Thyroid gland (tissue), 4 donors: Measurements from ENCODE around the gene ITGA5.

ENCODE experiments used
- POLR2A ChIP-seq, 2 donors: fragments of 450-650 bp; IDR thresholded peaks; one replicate each; pipeline ENCODE4 v1.6.1; 2017; ENCODE audit warnings: antibody characterized with exemption in 2 of 2, mild to moderate bottlenecking in 2 of 2, moderate library complexity in 1 of 2
- TF ChIP-seq, protein P1 (sequence below), 6 experiments: fragments of 200-600 bp in 3 of 6; fragments of 450-650 bp in 3 of 6; sonication (generic) in 3 of 6; IDR thresholded peaks; one replicate each; pipeline ENCODE4 v1.5.1; 2016 to 2019; ENCODE audit warnings: antibody characterized with exemption in 6 of 6, mild to moderate bottlenecking in 2 of 6, inconsistent platforms in 1 of 6, moderate library complexity in 1 of 6

DNA sequence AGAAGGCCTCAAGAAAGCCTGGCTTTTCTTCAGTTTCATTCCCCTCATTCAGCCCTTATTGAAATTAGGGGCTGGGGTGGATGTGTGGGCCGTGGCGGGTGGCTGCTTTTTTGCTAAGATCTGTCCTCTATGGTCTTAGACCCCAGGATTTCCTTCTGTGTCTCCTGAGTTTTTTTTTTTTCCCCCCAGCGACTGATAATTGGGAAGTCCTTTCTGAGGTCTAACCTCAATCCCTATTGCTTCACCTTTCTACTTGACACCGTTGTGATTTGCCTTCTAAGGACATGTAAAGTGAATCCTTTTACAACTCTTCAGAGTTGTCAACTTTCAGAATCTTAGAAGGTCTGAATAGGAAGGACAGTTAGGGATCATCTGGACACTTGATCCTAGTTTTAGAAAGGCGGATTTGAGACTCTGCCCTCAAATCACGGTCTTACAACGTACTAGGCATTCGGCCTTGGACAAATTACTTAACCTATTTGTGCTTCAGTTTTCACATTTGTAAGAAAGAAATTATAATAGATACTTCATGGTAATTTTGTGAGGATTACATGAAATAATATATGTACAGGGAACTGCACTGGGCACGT, 59.2 kb downstream of the ITGA5 start:
- TF ChIP-seq, protein P1, sequence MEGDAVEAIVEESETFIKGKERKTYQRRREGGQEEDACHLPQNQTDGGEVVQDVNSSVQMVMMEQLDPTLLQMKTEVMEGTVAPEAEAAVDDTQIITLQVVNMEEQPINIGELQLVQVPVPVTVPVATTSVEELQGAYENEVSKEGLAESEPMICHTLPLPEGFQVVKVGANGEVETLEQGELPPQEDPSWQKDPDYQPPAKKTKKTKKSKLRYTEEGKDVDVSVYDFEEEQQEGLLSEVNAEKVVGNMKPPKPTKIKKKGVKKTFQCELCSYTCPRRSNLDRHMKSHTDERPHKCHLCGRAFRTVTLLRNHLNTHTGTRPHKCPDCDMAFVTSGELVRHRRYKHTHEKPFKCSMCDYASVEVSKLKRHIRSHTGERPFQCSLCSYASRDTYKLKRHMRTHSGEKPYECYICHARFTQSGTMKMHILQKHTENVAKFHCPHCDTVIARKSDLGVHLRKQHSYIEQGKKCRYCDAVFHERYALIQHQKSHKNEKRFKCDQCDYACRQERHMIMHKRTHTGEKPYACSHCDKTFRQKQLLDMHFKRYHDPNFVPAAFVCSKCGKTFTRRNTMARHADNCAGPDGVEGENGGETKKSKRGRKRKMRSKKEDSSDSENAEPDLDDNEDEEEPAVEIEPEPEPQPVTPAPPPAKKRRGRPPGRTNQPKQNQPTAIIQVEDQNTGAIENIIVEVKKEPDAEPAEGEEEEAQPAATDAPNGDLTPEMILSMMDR (IDR thresholded peaks at IDR 0.05): no peak
- TF ChIP-seq POLR2A (IDR thresholded peaks at IDR 0.05): no peak
